Osteoblast (primary cell): ENCODE data around the gene NPB. TPM values are rescaled to one million over a fixed set of nuclear protein-coding genes. Genes with fewer than 3 reads are reported as not detected.

ENCODE experiments used
- DNase-seq: peaks from one replicate; pipeline ENCODE4 v3.0.0; 2011; ENCODE audit warnings: low spot score, mixed read lengths; ENCODE audit not compliant: insufficient read length; ENCODE audit errors: missing footprints
- H2AFZ ChIP-seq: 2 replicates; pipeline ENCODE4 v1.6.0; 2011; ENCODE audit warnings: mild to moderate bottlenecking, low read length
- H3K27ac ChIP-seq: 2 replicates; pipeline ENCODE4 v1.5.1; 2011; ENCODE audit warnings: mild to moderate bottlenecking, low read depth, low read length, moderate library complexity
- H3K27me3 ChIP-seq: 2 replicates; pipeline ENCODE4 v1.6.0; 2012; ENCODE audit warnings: mild to moderate bottlenecking, control low read depth, inconsistent platforms, low read length, moderate library complexity; ENCODE audit not compliant: insufficient read depth
- H3K36me3 ChIP-seq: 2 replicates; pipeline ENCODE4 v1.5.1; 2011; ENCODE audit warnings: mild to moderate bottlenecking, low read length, control low read depth, moderate library complexity; ENCODE audit not compliant: insufficient read depth
- H3K4me1 ChIP-seq: 2 replicates; pipeline ENCODE4 v1.5.1; 2011; ENCODE audit warnings: mild to moderate bottlenecking, low read length, control low read depth, moderate library complexity; ENCODE audit not compliant: insufficient read depth
- H3K4me2 ChIP-seq: 2 replicates; pipeline ENCODE4 v1.6.0; 2011; ENCODE audit warnings: mild to moderate bottlenecking, low read length; ENCODE audit not compliant: insufficient read depth
- H3K4me3 ChIP-seq: fragments of 200-600 bp; sonication (generic); 3 replicates; pipeline ENCODE4 v1.5.1; 2012; ENCODE audit warnings: mild to moderate bottlenecking, low read length, inconsistent platforms; ENCODE audit not compliant: insufficient read depth
- H3K79me2 ChIP-seq: 2 replicates; pipeline ENCODE4 v1.6.0; 2012; ENCODE audit warnings: mild to moderate bottlenecking, low read length, control low read depth, inconsistent platforms; ENCODE audit not compliant: insufficient read depth
- H3K9me3 ChIP-seq: 2 replicates; pipeline ENCODE4 v1.5.1; 2011; ENCODE audit warnings: low read depth, low read length, control low read depth
- H4K20me1 ChIP-seq: 2 replicates; pipeline ENCODE4 v1.6.0; 2012; ENCODE audit warnings: mild to moderate bottlenecking, low read length, control low read depth; ENCODE audit not compliant: insufficient read depth
- total RNA-seq: library from RNA; depleted of rRNA; stranded (reverse); fragments of >200 nt; gene quantifications from 2 replicates; pipeline ENCODE4 v1.2.3, GENCODE V29; 2012
- TF ChIP-seq, protein P1 (sequence below): IDR thresholded peaks from 2 replicates; pipeline ENCODE4 v1.5.1; 2011; ENCODE audit warnings: mild to moderate bottlenecking, low read depth, low read length, moderate library complexity; ENCODE audit errors: extremely low read depth

NPB gene
- total RNA-seq, 1 donor: under 0.01 TPM

DNA sequence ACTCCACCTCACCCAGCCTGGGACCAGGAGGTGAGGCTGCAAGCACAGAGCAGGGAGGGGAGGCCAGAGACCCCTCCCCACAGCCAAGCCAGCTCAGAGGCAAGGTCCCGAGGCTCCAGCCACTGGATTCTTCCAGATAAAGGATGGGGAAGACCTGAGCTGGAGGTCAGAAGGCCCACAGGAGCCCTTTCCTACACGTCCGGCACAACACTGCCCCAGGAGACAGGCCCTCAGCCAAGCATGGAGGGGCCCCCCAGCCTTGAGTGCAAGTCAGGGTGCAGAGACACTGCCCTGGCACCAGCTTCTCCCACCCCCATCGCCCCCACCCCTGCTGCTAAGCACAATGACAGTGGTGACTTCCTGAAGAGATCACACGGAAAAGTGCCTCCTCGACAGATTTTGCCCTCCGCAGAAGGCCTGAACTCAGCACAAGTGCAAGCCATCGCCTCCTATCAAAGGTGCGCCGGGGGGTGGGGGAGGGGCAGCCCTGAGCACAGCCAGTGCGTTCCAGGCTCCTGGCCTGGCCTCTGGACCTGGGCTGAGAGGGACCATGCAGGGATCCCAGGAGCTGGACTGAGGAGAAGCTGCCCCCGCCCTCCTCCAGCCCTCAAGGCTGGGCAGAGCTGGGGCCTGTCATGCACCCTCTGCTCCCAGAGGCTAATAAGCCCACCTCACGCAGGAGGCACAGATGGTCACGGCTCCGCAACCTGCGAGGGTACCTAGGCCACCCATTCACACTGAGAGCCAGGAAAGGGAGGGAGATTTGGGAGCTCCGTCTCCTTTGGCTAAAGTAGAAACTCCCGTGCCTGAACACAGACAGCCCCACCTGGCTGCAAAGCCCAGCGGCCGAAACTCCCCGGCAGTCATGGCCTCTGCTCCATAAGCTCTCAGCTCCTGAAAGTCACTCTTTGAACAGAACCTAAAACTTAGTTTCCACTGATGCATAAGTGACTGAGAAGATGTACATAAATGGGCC, 22.8 kb downstream of the NPB start:
- H3K4me2 ChIP-seq: no peak overlapping the region
- H3K4me3 ChIP-seq: no peak overlapping the region
- peaks cover 40% of the 10 kb centered on the region for H4K20me1 ChIP-seq
- peaks cover 71% of the 10 kb centered on the region for H3K79me2 ChIP-seq
- no peaks in the 10 kb centered on the region for H3K9me3 ChIP-seq
- H2AFZ ChIP-seq: no peak overlapping the region
- H3K4me1 ChIP-seq: peaks cover 23% of the 10 kb centered on the region
- H3K36me3 ChIP-seq: peaks cover 23% of the 10 kb centered on the region
- H3K27ac ChIP-seq: peak overlapping the region; percentile 80
- H3K27me3 ChIP-seq: no peaks in the 10 kb centered on the region
- no peak for DNase-seq
- TF ChIP-seq, protein P1, sequence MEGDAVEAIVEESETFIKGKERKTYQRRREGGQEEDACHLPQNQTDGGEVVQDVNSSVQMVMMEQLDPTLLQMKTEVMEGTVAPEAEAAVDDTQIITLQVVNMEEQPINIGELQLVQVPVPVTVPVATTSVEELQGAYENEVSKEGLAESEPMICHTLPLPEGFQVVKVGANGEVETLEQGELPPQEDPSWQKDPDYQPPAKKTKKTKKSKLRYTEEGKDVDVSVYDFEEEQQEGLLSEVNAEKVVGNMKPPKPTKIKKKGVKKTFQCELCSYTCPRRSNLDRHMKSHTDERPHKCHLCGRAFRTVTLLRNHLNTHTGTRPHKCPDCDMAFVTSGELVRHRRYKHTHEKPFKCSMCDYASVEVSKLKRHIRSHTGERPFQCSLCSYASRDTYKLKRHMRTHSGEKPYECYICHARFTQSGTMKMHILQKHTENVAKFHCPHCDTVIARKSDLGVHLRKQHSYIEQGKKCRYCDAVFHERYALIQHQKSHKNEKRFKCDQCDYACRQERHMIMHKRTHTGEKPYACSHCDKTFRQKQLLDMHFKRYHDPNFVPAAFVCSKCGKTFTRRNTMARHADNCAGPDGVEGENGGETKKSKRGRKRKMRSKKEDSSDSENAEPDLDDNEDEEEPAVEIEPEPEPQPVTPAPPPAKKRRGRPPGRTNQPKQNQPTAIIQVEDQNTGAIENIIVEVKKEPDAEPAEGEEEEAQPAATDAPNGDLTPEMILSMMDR: no peak

GRCh38 chr17:81925860-81926450, 23.9 kb downstream of the NPB start:
- Histone ChIP-seq H3K36me3 (peaks cover 13% of the 10 kb centered on the region), H3K27ac (peak overlapping the region; percentile 89), H3K4me2 (peak overlapping the region; percentile 73), H3K27me3 (no peaks in the 10 kb centered on the region), H2AFZ (no peak overlapping the region), H3K9me3 (no peaks in the 10 kb centered on the region), H3K4me3 (peak overlapping the region; percentile 89), H3K79me2 (peaks cover 60% of the 10 kb centered on the region), H4K20me1 (peaks cover 29% of the 10 kb centered on the region), H3K4me1 (peaks cover 23% of the 10 kb centered on the region)
- no peak for DNase-seq
- TF ChIP-seq, protein P1: no peak

DNA sequence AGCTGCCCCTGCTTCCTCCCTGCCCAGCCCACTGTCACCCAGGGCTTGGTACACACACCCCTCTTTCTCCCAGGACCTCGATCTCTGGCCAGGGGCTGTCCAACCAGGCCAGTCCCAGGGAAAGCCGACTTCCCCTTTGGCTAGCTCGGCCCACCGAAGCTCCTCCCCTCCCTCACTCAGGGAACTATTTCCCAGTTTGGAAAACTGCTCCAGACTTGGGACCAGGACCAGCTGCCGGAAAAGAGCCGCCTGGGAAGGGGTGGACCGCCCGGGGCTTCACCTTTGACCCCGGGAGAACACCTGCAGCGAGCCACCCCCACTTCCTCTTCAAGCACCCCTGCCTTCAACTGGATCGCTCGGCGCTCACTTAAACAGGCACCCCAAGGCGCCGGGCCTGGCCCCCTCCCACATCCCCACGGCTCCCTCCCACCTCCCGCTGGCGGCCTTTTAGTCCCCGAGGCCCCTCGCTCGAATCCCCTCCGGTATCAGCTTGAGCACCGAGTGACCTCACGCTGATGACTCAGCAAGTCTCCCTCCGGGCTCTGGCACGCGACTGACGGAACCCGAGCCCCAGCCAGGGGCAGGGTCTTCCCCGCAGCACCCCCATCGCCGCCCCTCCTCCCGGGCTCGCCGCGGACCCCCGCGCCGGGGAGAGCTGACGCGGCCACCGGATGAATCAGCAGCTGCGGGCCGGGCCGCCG, 24.6 kb downstream of the NPB start:
- Histone ChIP-seq H2AFZ (no peak overlapping the region), H3K4me1 (peaks cover 23% of the 10 kb centered on the region), H3K27me3 (no peaks in the 10 kb centered on the region), H3K79me2 (peaks cover 53% of the 10 kb centered on the region), H3K9me3 (no peaks in the 10 kb centered on the region), H3K4me2 (peak overlapping the region; percentile 73), H4K20me1 (peaks cover 25% of the 10 kb centered on the region), H3K27ac (peak overlapping the region; percentile 89), H3K4me3 (peak overlapping the region; percentile 89), H3K36me3 (peaks cover 8% of the 10 kb centered on the region)
- TF ChIP-seq, protein P1: no peak
- peak; percentile 100 for DNase-seq
